GM21367 (cell line): Measurements from ENCODE around the gene G6PC1.

Experiments used
- ATAC-seq: cut with Tn5 transposase; IDR thresholded peaks from one replicate; pipeline ENCODE4 v1.9.1; 2021; ENCODE audit not compliant: unreplicated experiment

Gene G6PC1

DNA sequence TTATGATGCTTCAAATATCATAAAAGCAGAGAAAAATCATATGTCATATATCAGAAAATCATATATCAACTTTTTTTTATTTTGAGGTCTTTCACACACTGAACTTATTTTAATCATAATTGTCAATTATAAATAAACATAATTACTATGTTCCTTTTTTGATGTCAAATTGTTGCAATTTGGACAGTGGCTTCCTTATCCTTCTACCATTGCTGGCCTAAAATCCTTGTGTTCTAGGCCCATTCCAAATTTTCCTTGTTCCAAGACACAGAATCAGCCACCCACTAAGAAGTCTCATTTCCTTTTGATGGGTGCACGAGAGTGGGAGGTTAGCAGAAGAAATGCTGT, 28.9 kb downstream of the G6PC1 start:
- ATAC-seq: no peak

- no peak for ATAC-seq
These were observed 37.4 kb downstream of the G6PC1 start for GRCh38 chr17:42937712-42938596.

DNA sequence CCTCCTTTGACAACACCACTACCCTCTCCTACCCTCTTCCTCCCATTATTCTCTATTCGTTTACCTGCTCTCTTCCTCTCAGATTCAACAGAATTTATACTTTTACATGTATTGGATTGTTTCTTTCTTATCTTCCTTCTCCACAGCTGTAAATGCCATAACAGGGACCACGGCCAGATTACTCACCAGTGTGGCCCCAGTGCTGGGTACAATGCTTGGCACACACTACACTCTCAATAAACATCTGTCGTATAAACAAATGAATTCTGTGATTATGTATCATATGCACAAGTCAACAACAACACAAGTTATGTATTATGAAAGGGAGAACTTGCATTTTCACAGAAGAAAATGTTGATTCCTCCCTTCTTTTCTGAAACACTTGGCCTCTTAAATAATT, 43.6 kb downstream of the G6PC1 start:
- no peak for ATAC-seq

- no peak for ATAC-seq
These were observed 46.2 kb downstream of the G6PC1 start for GRCh38 chr17:42946812-42947211.

GRCh38 chr17:42950044-42950783, 49.6 kb downstream of the G6PC1 start:
- ATAC-seq: no peak
